GM18502 (cell line): ENCODE results near the gene LIPK.

Source experiments
- ATAC-seq: cut with Tn5 transposase; IDR thresholded peaks from one replicate; pipeline ENCODE4 v1.9.1; 2021; ENCODE audit warnings: mild to moderate bottlenecking; ENCODE audit not compliant: unreplicated experiment, poor library complexity

The LIPK gene

GRCh38 chr10:88781206-88781605, 75.2 kb downstream of the LIPK start:
- ATAC-seq: no peak

GRCh38 chr10:88782222-88782621, 76.2 kb downstream of the LIPK start:
- no peak for ATAC-seq

- ATAC-seq: no peak
Observed at GRCh38 chr10:88783724-88784123, 77.7 kb downstream of the LIPK start.

- ATAC-seq: no peak
Observed at GRCh38 chr10:88786032-88786770, 80.2 kb downstream of the LIPK start.

DNA sequence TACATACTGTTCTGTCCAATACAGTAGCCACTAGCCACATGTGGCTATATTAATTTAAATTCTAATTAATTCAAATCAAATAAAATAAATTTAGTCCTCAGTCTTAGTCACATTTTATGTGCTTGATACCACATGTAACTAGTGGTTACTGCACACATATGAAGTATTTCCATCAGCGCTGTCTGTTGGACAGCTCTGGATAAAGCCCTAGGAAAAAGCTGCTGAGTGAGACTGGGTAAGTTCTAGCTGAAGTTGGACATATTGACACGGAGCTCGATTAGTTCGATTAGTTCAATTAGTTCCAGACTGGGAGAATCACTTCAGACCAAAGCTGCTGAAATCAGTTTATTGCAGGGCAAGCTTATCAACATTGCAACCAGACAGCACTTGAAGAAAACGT, 81.4 kb downstream of the LIPK start:
- ATAC-seq: no peak

- no peak for ATAC-seq
Observed at GRCh38 chr10:88788924-88789323, 82.9 kb downstream of the LIPK start.

DNA sequence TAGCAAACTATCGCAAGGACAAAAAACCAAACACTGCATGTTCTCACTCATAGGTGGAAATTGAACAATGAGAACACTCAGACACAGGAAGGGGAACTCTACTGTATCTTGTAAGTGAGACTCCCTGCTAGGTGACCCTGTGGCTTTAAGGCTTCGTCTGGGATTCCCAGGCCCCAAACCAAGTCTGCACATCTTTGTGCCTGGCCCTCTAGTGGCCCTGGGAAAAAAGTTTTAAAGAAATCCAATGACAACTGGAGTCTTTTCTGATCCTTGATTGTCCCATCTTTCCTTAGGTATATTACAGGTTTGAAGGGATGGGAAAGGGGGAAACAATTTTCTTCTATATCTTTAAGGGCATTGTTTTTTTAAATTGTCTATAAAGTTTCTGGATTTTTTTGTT, 85.9 kb downstream of the LIPK start:
- ATAC-seq: no peak

- no peak for ATAC-seq
Observed at GRCh38 chr10:88792661-88793060, 86.6 kb downstream of the LIPK start.

- ATAC-seq: no peak
Observed at GRCh38 chr10:88793712-88794299, 87.8 kb downstream of the LIPK start.

DNA sequence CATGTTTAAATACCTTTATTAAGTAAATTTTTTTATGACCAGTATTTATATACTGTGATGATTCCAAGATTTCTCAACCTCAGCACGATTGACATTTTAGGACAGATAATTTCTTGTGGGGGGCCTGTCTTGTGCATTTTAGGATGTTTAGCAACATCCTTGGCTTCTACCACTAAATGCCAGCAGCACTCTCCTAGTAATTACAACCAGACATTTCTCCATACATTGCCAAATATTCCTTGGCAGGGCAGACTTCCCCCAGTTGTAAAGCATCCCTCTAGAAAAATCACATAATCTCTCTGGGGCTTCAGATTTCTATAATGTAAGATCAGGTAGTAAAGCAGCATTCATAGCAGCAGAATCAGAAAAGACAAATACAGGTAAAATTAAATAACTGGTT, 88.7 kb downstream of the LIPK start:
- no peak for ATAC-seq

- ATAC-seq: no peak
Observed at GRCh38 chr10:88800152-88801125, 94.4 kb downstream of the LIPK start.
